ENCODE data around the gene CEP44.
"Not testable (repeated sequence)": the region's sequence is repeated elsewhere in the genome, so short reads cannot be mapped to it uniquely, and the experiment has no call there.

Gene CEP44

GRCh38 chr4:174274436-174274835, 9.3 kb upstream of the CEP44 start:
- no peak for DNase-seq
- in situ Hi-C loops (cut with MboI; ENCODE audit: low pct_unique_long_range_greater_than_20kb, low sequenced_read_pairs): no loop called here

GRCh38 chr4:174275101-174275500, 8.6 kb upstream of the CEP44 start:
- DNase-seq: no peak
- in situ Hi-C loops (cut with MboI; ENCODE audit: low pct_unique_long_range_greater_than_20kb, low sequenced_read_pairs): no loop called here

- no peak for DNase-seq
- in situ Hi-C loops (cut with MboI; ENCODE audit: low pct_unique_long_range_greater_than_20kb, low sequenced_read_pairs): no loop called here
Measured at GRCh38 chr4:174277433-174277832, 6.3 kb upstream of the CEP44 start.

GRCh38 chr4:174278467-174278866, 5.2 kb upstream of the CEP44 start:
- DNase-seq: no peak
- in situ Hi-C loops (cut with MboI; ENCODE audit: low pct_unique_long_range_greater_than_20kb, low sequenced_read_pairs): no loop called here

GRCh38 chr4:174279433-174280155, 4.1 kb upstream of the CEP44 start:
- no peak for DNase-seq
- in situ Hi-C loops (cut with MboI; ENCODE audit: low pct_unique_long_range_greater_than_20kb, low sequenced_read_pairs): no loop called here

- no peak for DNase-seq
- in situ Hi-C loops (cut with MboI; ENCODE audit: low pct_unique_long_range_greater_than_20kb, low sequenced_read_pairs): no loop called here
Measured at GRCh38 chr4:174281182-174281737, 2.5 kb upstream of the CEP44 start.

- in situ Hi-C loops (cut with MboI; ENCODE audit: low pct_unique_long_range_greater_than_20kb, low sequenced_read_pairs): no loop called here
- no peak for DNase-seq
Measured at GRCh38 chr4:174281901-174282300, 1.8 kb upstream of the CEP44 start.

GRCh38 chr4:174282836-174283506, 740 bp upstream of the CEP44 start:
- peak; percentile 90 for DNase-seq
- in situ Hi-C loops (cut with MboI; ENCODE audit: low pct_unique_long_range_greater_than_20kb, low sequenced_read_pairs): no loop called here

- in situ Hi-C loops (cut with MboI; ENCODE audit: low pct_unique_long_range_greater_than_20kb, low sequenced_read_pairs): no loop called here
- no peak for DNase-seq
Measured at GRCh38 chr4:174284487-174284886, 776 bp downstream of the CEP44 start.

GRCh38 chr4:174286870-174287269, 3.2 kb downstream of the CEP44 start:
- no peak for DNase-seq

GRCh38 chr4:174292473-174292872, 8.8 kb downstream of the CEP44 start:
- DNase-seq: peak; percentile 47
- in situ Hi-C loops (cut with MboI; ENCODE audit: low pct_unique_long_range_greater_than_20kb, low sequenced_read_pairs): no loop called here

More at GRCh38 chr4:174286870-174287269, 3.2 kb downstream of the CEP44 start:
- in situ Hi-C loops (cut with MboI; ENCODE audit: low pct_unique_long_range_greater_than_20kb, low sequenced_read_pairs): no loop called here

GRCh38 chr4:174294641-174295040, 10.9 kb downstream of the CEP44 start:
- in situ Hi-C loops (cut with MboI; ENCODE audit: low pct_unique_long_range_greater_than_20kb, low sequenced_read_pairs); DNase-seq: not testable (repeated sequence)

- DNase-seq; in situ Hi-C loops (cut with MboI; ENCODE audit: low pct_unique_long_range_greater_than_20kb, low sequenced_read_pairs): not testable (repeated sequence)
Measured at GRCh38 chr4:174295142-174295541, 11.4 kb downstream of the CEP44 start.

- in situ Hi-C loops (cut with MboI; ENCODE audit: low pct_unique_long_range_greater_than_20kb, low sequenced_read_pairs): no loop called here
- no peak for DNase-seq
Measured at GRCh38 chr4:174303687-174304086, 20.0 kb downstream of the CEP44 start.

GRCh38 chr4:174304664-174305063, 21.0 kb downstream of the CEP44 start:
- no peak for DNase-seq
- in situ Hi-C loops (cut with MboI; ENCODE audit: low pct_unique_long_range_greater_than_20kb, low sequenced_read_pairs): no loop called here

GRCh38 chr4:174305961-174306360, 22.2 kb downstream of the CEP44 start:
- in situ Hi-C loops (cut with MboI; ENCODE audit: low pct_unique_long_range_greater_than_20kb, low sequenced_read_pairs): no loop called here
- no peak for DNase-seq

- no peak for DNase-seq
- in situ Hi-C loops (cut with MboI; ENCODE audit: low pct_unique_long_range_greater_than_20kb, low sequenced_read_pairs): no loop called here
Measured at GRCh38 chr4:174307694-174308093, 24.0 kb downstream of the CEP44 start.

GRCh38 chr4:174312993-174313392, 29.3 kb downstream of the CEP44 start:
- no peak for DNase-seq
- in situ Hi-C loops (cut with MboI; ENCODE audit: low pct_unique_long_range_greater_than_20kb, low sequenced_read_pairs): no loop called here

- in situ Hi-C loops (cut with MboI; ENCODE audit: low pct_unique_long_range_greater_than_20kb, low sequenced_read_pairs): no loop called here
- DNase-seq: no peak
Measured at GRCh38 chr4:174314274-174314673, 30.6 kb downstream of the CEP44 start.

GRCh38 chr4:174314770-174315169, 31.1 kb downstream of the CEP44 start:
- in situ Hi-C loops (cut with MboI; ENCODE audit: low pct_unique_long_range_greater_than_20kb, low sequenced_read_pairs): no loop called here
- DNase-seq: no peak

All from KBM-7 (cell line).